ENCODE measurements around the gene DENND2D. TPM values are rescaled to one million over a fixed set of nuclear protein-coding genes. Genes with fewer than 3 reads are reported as not detected.
A peak's percentile ranks its signal among the peaks of the same experiment; 100 is the strongest.
"Not testable (repeated sequence)": the region's sequence is repeated elsewhere in the genome, so short reads cannot be mapped to it uniquely, and the experiment has no call there.

Gene DENND2D
- total RNA-seq, 3 donors from 2014 or later: 42.2 to 65.4 (median 63.3) TPM

DNA sequence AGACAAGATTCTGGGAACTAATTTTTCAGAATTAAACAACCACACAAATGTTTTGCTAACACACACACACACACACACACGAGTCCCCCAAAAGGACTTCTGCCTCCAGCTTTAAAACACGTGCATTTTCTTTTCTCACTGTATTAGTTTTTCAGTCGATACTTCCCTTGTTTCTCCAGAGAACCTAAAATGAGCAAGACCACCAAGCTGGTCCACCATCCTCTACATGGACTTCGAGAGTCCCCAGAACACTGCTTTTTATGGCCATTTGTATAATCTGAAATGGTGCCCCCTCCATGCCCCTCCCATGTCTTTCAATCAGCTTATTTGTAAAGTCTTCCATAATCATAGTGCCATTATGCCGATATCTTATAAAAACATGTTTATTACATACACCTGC is 16.3 kb upstream of the DENND2D start:
- DNase-seq (no peak), ATAC-seq (no peak)
- Histone ChIP-seq H3K9me3 (no peaks in the 10 kb centered on the region), H3K36me3 (ENCODE audit: low read depth) (no peaks in the 10 kb centered on the region), H3K4me3 (no peak overlapping the region), H3K4me1 (ENCODE audit: low read depth) (no peaks in the 10 kb centered on the region)
- TF ChIP-seq CTCF (IDR thresholded peaks at IDR 0.05): no peak
- intact Hi-C loops (cut with DNase I, micrococcal nuclease): no loop called here

DNA sequence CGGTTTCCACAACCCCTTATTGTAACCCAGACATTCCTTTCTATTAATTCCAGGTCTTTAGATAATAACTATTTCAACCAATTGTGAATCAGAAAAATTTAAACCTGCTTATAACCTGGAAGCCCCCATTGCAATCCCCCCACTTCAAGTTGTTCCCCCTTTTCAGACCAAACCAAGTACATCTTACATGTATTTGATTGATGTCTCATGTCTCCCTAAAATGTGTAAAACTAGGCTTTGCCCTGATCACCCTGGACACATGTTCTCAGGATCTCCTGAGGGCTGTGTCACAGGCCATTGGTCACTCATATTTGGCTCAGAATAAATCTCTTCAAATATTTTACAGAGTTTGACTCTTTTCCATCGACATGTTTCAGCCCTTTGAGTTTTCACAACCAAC is 14.8 kb upstream of the DENND2D start:
- ATAC-seq; H3K4me1 ChIP-seq (ENCODE audit: low read depth); H3K36me3 ChIP-seq (ENCODE audit: low read depth); H3K4me3 ChIP-seq; intact Hi-C loops (cut with DNase I, micrococcal nuclease); DNase-seq; H3K9me3 ChIP-seq: not testable (repeated sequence)

DNA sequence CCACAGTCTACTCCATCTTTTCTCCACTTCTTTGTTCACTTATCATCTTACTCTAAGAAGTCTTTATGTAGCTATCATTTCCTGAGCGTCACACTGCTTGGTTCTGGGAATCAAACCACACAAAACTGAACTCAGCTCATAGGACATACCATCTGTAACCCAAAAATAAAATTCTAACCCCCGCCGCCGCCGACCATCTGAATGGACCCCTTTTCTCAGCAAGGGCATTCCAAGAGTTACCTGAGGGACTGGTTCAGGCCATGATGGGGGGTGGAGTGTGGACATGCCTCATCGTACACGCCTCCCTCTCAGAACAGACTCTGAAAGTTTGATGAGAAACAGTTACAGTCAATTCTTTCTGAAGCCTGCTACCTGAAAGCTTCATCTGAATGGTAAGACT is 14.4 kb upstream of the DENND2D start:
- H3K9me3 ChIP-seq: no peaks in the 10 kb centered on the region
- intact Hi-C loops (cut with DNase I, micrococcal nuclease): no loop called here
- TF ChIP-seq CTCF (IDR thresholded peaks at IDR 0.05): no peak
- DNase-seq (no peak), ATAC-seq (peak; percentile 3)
- H3K36me3 ChIP-seq (ENCODE audit: low read depth): no peaks in the 10 kb centered on the region
- no peaks in the 10 kb centered on the region for H3K4me1 ChIP-seq (ENCODE audit: low read depth)
- no peak overlapping the region for H3K4me3 ChIP-seq

DNA sequence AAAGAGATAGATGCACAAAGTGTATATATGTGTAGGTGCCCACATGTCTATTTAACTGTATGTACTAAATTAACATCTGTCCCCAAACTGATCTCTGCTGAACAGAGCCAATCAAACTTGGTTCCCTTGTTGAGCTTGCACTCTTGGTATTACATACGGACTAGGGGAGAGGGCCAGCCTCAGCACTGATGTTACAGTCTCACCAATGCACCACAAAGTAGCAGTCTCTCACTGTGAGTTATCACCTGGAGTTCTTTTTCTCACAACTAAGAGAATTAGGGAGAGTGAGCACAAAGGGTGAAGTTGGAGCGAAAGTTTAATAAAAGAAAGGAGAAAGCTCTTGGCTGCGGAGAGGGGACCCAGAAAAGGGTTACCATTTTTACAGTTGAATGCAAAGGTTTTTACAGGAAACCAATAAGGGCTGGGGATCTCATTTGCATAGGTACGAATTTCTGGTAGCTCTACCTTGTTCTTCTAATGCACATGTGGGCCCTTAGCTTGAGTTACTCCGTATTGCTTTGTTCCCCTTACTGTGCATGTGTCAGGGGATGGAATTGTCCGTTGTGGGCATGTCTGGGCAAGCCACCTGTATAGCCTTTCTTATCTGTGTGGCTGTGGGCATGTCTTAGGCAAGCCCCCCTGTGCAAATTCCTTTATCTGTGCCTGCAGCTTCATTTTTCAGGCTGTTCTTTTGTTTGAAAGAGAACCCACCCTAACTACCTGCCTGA is 13.8 kb upstream of the DENND2D start:
- DNase-seq: no peak
- no peak for ATAC-seq
- Histone ChIP-seq H3K9me3 (no peaks in the 10 kb centered on the region), H3K4me3 (no peak overlapping the region), H3K36me3 (ENCODE audit: low read depth) (no peaks in the 10 kb centered on the region), H3K4me1 (ENCODE audit: low read depth) (no peaks in the 10 kb centered on the region)
- no peak for TF ChIP-seq CTCF (IDR thresholded peaks at IDR 0.05)
- intact Hi-C loops (cut with DNase I, micrococcal nuclease): no loop called here

GRCh38 chr1:111213412-111213811 is 13.0 kb upstream of the DENND2D start:
- no peaks in the 10 kb centered on the region for H3K36me3 ChIP-seq (ENCODE audit: low read depth)
- H3K4me1 ChIP-seq (ENCODE audit: low read depth): no peaks in the 10 kb centered on the region
- intact Hi-C loops (cut with DNase I, micrococcal nuclease): no loop called here
- no peak for ATAC-seq
- no peak for TF ChIP-seq CTCF (IDR thresholded peaks at IDR 0.05)
- no peaks in the 10 kb centered on the region for H3K9me3 ChIP-seq
- no peak for DNase-seq
- no peak overlapping the region for H3K4me3 ChIP-seq

- DNase-seq: no peak
- intact Hi-C loops (cut with DNase I, micrococcal nuclease): no loop called here
- no peak for ATAC-seq
- Histone ChIP-seq H3K4me1 (ENCODE audit: low read depth) (no peaks in the 10 kb centered on the region), H3K9me3 (no peaks in the 10 kb centered on the region), H3K36me3 (ENCODE audit: low read depth) (no peaks in the 10 kb centered on the region), H3K4me3 (no peak overlapping the region)
- no peak for TF ChIP-seq CTCF (IDR thresholded peaks at IDR 0.05)
Observed at GRCh38 chr1:111212634-111213335, 12.3 kb upstream of the DENND2D start.
